HG02870 (cell line): ENCODE measurements around the gene IP6K2.
"Not testable (repeated sequence)": the region's sequence is repeated elsewhere in the genome, so short reads cannot be mapped to it uniquely, and the experiment has no call there.

Experiments
- ATAC-seq: cut with Tn5 transposase; IDR thresholded peaks from one replicate; pipeline ENCODE4 v1.9.1; 2021; ENCODE audit warnings: mild to moderate bottlenecking, moderate library complexity; ENCODE audit not compliant: unreplicated experiment

Gene IP6K2

DNA sequence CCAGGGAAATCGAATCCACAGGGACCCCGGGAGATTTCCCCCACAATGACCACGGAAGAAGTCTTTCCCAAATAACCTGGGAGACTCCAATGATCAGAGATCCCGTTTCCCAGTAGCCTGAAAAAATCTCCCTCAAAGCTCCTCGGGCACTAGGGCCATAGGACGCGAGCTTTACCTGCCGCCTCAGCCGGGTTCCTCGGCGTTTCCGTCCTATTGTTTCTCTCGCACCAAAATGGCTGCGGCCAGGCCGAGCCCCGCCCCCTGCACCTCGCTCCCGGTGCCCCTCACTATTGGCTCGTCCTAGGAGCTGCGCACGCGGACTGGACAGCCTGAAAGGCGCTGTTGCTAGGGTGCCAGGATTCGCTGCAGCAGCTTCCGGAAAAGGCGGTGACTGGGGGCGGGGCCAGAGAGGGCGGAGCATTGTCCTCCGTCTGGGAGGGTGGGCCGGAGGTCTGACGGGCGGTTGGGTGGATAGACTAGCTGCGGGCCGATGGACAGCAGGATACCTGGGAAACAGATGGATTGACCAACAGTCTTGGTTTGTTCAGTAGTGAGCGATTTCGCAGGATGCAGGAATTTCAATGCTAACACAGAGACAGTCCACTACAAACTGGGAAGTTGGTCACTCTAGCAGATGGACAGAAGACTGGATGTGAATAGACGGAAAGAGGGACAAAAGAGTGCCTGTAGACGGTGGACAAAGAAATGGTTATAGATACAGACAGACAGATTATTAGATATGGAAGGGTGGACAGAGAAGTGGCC is at the start of gene IP6K2:
TSS of gene IP6K2 (minus strand) at position 240 of the 765 bp plus-strand sequence. CDS start 21,930 bp downstream, outside the sequence.
- ATAC-seq, result peak; percentile 98

GRCh38 chr3:48765376-48765775 is 48.4 kb upstream of the IP6K2 start:
- no peak for ATAC-seq

DNA sequence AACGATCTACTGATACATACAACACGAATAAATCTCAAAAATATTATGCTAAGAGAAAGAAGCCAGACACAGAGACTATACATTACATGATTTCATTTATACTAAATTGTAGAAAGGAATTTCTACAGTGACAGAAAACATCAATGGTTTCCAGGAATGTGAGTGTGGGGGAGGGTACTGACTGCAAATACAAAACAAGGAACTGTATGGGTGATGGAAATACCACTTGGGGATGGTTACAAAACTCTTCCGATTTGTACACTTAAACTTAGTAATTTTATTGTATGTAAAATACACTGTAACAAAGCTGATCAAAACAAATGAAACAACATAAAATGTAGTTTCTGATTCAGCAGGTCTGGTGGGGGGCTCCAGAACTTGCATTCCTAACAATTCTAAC is 45.8 kb upstream of the IP6K2 start:
- no peak for ATAC-seq

GRCh38 chr3:48759991-48760540 is 43.0 kb upstream of the IP6K2 start:
- ATAC-seq, result not testable (repeated sequence)

DNA sequence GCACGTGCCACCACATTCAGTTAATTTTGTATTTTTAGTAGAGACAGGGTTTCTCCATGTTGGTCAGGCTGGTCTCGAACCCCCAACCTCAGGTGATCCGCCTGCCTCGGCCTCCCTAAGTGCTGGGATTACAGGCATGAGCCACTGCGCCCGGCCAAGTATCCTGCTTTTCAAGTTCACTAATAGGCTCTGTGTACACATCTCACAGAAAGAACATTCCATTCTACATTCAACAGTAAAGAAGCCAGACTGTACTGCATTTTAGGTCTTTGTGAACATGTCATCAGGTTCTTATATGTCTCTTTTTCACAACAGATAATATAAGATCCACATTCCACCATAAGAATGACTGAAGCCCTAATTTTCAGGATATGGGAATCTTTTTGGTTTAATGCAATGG is 42.5 kb upstream of the IP6K2 start:
- ATAC-seq, result not testable (repeated sequence)

DNA sequence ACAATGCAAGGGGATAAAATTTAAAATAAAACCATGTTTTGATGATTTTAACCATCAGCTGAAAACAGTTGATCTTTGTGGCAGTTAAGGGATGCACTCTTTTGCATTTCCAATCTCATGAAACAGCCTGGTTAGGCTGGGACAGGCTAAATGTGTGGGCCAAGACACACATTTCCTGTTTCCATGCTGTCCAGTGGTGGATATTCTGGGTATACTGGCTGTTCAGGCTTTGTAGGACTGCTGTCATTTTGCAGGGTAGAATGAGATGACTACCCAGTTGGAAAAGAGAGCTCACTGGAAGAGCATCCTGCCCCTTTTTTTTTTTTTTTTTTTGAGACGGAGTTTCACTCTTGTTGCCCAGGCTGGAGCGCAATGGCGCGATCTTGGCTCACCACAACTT is 42.0 kb upstream of the IP6K2 start:
- ATAC-seq, result no peak

DNA sequence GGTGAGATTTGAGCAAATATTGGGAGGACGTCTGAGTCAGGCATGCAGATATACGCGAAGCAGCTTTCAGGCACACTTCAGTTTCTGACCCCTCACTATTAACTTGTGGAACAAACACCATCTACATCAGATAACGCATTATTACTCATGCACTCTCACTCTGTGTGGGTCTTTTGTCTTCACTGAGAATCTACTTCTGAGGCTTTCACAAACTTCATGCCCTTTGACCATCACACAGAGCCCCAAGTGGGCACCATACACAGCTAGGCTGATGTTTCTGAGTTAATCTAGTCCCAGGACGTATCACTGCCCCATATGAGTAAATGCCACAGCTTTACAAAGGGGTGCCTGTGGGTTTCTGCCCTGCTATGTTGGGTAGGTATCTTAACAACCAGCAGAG is 39.6 kb upstream of the IP6K2 start:
- ATAC-seq, result no peak

- ATAC-seq, result no peak
Measured at GRCh38 chr3:48750856-48751255, 33.8 kb upstream of the IP6K2 start.

DNA sequence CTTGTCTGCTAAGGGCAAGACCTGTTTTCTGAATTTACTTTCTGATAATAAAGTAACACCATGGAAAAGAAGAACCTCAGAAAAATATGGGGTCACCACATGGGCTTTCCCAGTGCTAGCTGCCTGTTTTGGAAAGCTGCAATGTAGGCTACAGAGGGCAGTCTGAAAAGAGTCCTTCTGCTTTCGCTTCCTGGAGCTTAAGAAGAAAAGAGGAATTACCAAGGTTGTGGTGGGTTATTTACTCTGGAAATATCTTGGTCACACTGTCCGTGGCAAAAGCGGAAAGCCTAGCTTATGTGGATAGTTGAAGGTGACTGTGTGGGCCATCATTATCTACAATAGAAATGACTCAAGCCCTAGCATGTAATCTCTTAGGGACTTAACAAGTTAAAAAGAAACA is 31.7 kb upstream of the IP6K2 start:
- no peak for ATAC-seq

DNA sequence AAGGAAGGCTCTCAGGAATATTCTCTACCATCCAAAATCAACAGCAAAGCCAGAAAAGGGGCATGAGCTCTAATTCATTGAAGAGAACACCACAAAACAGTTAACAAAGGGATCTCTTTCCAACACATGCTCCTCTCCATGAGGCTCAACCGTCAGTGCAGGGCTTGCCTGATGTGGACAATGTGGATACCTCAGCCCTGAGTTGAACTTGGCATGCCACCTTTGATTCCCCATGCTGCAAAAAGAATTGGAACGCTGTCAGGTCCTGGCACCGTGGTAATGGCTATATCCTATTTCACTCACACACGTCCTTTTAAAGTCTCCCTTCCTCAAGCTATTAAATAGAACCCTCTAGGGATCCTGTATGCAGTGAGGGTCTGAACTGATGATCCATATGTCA is 30.7 kb upstream of the IP6K2 start:
- ATAC-seq, result no peak

DNA sequence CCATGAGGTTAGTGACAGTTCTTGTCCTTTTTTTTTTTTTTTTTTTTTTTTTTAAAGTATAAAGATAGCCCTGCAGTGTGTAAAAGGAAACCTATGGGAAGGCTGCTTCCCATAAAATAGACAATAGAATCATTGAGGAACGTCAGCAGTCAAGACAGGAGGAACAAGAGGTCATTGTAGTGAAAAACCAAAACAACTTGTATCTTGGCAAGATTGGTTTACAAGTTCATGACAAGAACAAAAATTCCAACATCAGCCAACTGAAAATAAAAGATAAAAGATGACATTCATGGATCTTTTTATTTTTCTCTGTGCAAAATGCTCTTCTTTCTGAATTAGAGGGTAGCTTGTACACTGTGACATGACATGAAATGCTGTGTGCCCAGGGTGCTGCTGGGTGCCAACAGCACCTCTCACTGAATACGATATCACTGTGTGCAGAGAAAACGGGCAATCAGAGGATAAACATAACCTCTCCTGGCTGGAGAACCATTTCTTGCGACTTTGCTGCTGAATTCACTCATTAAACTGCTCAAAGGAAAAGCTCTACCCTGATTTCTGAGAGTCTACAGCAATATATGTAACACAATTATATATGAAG is 30.1 kb upstream of the IP6K2 start:
- ATAC-seq, result no peak

DNA sequence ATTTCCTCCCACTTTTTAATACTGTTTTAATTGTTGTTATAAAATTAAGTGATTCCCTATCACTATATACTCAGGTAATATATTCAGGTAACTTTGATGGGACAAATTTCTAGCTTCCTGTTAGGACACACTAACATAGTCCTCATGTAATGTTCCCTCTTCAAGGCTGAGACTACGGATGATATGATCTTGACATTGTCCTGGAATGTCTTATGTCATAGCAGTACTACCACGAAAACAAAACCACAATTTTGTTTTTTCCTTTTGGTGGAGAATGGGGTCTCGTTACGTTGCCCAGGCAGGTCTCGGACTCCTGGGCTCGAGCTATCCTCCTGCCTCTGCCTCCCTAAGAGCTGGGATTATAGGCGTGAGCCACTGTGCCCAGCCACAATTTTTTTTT is 26.8 kb upstream of the IP6K2 start:
- ATAC-seq, result no peak

- ATAC-seq, result not testable (repeated sequence)
Measured at GRCh38 chr3:48741226-48741625, 24.2 kb upstream of the IP6K2 start.

DNA sequence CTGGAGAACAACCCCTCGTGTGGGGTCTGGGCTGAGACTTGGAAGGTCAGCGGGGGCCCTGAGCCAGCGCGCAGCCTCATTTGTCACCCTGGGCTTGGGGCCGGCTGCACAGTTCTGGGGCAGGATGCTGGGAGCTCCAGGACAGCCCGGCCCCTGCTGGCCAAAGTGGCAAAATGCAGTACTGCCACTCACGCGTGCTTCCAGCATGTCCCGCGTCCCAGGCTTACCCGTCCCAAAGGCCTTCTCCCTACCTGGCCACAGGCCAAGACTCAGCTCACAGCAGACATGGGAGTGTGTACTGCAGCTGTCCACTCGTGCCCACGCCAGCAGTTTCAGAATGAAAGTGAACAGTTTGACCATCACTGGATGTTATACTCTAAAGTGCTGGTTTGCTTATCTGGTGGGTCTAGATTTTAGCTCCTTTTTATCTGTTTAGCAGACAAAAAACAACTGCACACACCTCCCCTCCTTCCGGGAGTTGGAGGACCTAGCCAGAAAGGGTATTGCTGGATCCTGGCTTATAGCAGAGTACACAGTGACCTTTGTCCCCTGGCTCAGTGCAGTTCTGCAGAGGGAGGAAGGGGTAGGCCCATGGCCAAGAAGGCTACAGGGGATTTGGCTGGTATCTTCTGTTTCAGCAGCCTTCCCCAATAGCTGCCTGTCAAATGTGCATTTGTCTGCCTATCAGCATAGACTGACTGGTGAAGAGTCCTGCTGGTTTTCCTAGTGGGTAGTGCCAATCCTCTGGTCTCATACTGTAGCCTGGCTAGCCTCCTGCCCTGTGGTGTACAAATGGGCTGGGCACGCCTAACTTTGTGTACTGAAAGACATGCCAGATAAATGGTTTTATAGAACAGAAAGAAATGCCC is 23.2 kb upstream of the IP6K2 start:
- ATAC-seq, result no peak

- ATAC-seq, result no peak
Measured at GRCh38 chr3:48739617-48739954, 22.6 kb upstream of the IP6K2 start.

DNA sequence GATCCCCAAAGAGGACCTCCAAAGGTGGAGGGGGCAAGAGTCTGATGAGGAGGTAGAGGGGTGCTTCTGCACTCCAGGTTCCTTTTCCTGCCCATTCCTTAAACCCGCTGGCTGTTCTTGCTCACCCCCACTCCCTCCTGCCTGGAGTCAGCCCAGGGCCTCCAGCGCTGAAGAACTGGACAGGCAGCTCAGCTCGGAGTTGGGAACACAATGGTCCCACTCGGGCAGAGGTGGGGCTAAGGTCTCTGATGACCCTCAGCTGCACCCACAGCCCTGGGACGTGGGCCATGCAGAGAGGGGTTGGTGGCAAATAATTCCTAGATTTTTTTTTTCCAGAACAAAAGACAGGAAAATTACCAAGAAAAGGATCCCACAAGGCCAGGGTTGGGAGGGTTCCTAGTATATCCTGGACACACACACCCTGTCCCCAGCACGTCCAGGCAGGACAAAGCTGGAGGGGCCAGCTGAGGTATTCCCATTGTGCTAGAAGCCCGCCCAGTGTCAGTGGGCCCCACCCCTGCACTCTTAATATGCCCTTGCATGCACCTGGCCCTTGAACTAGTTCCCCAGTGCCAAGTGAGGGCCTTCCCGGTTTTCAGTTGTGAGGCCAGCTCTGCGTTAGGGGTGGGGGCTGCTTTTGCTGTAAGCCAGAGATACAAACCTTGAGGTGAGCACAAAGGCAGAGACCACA is 22.1 kb upstream of the IP6K2 start:
- ATAC-seq, result no peak

- no peak for ATAC-seq
Measured at GRCh38 chr3:48738144-48738536, 21.1 kb upstream of the IP6K2 start.

GRCh38 chr3:48735075-48735767 is 18.2 kb upstream of the IP6K2 start:
- not testable (repeated sequence) for ATAC-seq

GRCh38 chr3:48734541-48734940 is 17.5 kb upstream of the IP6K2 start:
- not testable (repeated sequence) for ATAC-seq
